GM21529 (cell line): ENCODE results near the gene IL1RAPL1.

Source experiments
- ATAC-seq: cut with Tn5 transposase; IDR thresholded peaks from one replicate; pipeline ENCODE4 v1.9.1; 2021; ENCODE audit not compliant: unreplicated experiment

Gene IL1RAPL1

DNA sequence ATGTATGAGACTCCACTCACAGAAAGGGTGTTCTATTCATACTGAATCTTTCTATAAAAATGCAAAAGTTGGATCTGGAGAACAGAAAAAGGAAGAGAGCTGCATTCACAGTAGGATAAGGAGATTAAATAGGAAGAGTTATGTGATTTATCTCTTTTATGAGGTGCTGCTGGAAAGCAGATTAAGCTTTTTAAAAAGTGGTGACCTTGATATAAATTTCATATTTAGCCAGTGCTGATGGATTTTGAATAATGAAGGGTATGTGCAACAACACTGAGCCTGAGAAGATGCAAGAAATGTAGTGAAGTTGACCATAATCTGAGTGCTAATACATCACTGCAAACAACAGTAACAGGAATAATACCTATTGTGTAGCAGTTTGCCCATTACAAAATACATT is 795.6 kb downstream of the IL1RAPL1 start:
- no peak for ATAC-seq

DNA sequence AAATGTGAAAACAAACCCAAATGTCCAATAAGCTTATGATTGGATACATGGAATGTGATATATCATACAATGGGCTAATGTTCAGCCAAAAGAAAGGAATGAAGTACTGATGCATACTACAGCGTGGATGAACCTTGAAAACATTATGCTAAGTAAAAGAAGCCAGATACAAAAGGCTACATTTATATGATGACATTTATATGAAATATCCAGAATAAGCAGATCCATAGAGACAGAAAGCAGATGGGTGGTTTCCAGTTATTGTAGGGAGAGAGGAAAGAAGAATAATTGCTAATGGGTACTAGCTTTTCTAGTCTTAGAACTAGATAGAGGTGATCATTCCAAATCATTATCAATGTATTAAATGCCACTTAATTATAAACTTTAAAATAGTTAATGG is 801.3 kb downstream of the IL1RAPL1 start:
- ATAC-seq, result no peak

GRCh38 chrX:29397506-29397905 is 810.3 kb downstream of the IL1RAPL1 start:
- no peak for ATAC-seq

- no peak for ATAC-seq
Measured at GRCh38 chrX:29407357-29407756, 820.1 kb downstream of the IL1RAPL1 start.

GRCh38 chrX:29419774-29420553 is 832.7 kb downstream of the IL1RAPL1 start:
- ATAC-seq, result peak; percentile 83

DNA sequence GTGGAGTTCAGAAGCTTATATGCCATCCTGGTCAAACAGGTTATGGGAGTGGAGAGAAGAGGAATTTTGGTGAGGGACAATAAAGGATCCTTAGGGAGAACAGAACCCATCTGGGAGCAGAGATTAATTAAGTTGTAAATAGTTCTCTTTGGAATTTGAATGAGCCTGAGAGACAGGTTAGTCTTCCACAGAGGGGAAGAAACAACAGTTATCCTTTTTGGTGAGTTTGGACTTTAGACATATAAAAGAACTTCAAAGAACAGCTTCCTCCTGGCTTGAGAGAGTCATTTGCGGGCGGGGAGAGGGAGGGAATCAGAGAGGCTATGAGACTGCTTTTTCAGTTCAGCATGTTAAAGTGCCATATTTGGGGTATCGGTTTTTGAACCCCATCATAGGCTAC is 834.8 kb downstream of the IL1RAPL1 start:
- no peak for ATAC-seq

- ATAC-seq, result no peak
Measured at GRCh38 chrX:29431895-29432294, 844.6 kb downstream of the IL1RAPL1 start.

- ATAC-seq, result no peak
Measured at GRCh38 chrX:29432534-29432933, 845.3 kb downstream of the IL1RAPL1 start.

- no peak for ATAC-seq
Measured at GRCh38 chrX:29434939-29435338, 847.7 kb downstream of the IL1RAPL1 start.

GRCh38 chrX:29435396-29435795 is 848.1 kb downstream of the IL1RAPL1 start:
- no peak for ATAC-seq

- no peak for ATAC-seq
Measured at GRCh38 chrX:29447867-29448266, 860.6 kb downstream of the IL1RAPL1 start.

DNA sequence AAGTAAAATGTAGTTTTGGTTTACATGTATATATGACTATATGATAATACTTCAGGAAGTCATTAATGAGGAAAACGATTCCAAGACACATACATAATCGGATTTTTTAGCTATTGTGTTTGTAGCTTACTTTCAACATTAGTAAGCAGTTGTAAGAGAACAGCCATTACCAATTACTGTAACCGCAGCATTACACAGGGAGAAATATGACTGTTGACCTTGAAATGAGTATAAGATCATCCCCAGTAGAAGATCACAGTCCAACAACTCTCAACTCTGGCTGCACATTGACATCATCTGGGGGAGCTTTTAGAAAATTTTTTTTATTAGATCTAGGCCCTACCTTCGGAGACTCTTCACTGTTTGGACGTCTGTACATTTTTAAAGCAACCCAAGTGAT is 866.1 kb downstream of the IL1RAPL1 start:
- ATAC-seq, result no peak

DNA sequence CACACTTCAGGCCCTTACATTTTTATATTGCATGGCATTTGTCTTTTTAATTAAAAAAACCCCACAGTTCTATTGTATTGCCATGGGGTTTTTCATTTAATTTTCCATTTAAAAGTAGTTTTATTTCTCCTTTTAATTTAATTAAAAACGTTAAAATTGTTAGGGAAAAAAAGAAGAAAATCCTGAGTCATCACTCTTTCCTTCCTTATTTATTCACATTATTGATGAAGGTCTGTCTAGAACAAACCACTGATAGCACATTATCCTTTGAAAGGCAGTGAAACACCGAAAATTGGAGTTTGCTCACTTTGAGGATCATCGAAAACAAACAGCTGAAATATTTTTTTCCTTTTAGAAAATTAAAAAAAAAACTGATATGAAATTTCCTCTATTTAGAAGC is 868.5 kb downstream of the IL1RAPL1 start:
- no peak for ATAC-seq

- no peak for ATAC-seq
Measured at GRCh38 chrX:29461039-29461438, 873.8 kb downstream of the IL1RAPL1 start.

GRCh38 chrX:29466456-29466855 is 879.2 kb downstream of the IL1RAPL1 start:
- ATAC-seq, result no peak

DNA sequence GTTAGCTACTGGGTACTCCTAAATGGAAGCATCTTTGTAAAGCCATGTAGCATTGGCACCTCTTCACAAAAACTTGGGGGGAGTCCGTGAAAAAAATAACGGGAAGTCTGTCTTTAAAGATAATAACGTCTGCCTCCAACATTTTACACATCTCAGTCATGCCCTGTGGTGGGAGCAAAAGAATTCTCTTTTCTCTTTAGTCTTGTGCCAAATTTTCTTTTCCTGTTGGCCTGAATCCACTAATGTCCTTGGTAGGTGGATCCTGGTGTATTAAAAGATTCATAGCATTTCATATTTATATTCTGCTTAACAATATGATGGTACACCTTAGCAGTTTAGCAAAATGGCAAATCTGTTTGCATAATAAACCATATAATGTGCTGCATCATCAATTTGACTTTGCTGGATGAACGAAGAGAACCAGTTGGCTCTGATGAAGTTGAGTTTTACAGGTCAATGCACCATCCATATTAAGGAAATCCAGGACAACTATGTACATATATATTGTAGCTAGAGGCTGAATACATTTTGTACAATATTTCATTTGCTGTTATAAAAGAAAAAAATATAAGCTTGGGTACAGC is 881.8 kb downstream of the IL1RAPL1 start:
- no peak for ATAC-seq

GRCh38 chrX:29470030-29470429 is 882.8 kb downstream of the IL1RAPL1 start:
- no peak for ATAC-seq

GRCh38 chrX:29471829-29472228 is 884.6 kb downstream of the IL1RAPL1 start:
- peak; percentile 58 for ATAC-seq

GRCh38 chrX:29477878-29478277 is 890.6 kb downstream of the IL1RAPL1 start:
- peak; percentile 45 for ATAC-seq

GRCh38 chrX:29478336-29479069 is 891.3 kb downstream of the IL1RAPL1 start:
- ATAC-seq, result peak; percentile 90

GRCh38 chrX:29487214-29487613 is 900.0 kb downstream of the IL1RAPL1 start:
- no peak for ATAC-seq

GRCh38 chrX:29487714-29488113 is 900.5 kb downstream of the IL1RAPL1 start:
- ATAC-seq, result peak; percentile 40
